RWPE2 (cell line): ENCODE measurements around the gene EIF2A.
"Not testable (repeated sequence)": the region's sequence is repeated elsewhere in the genome, so short reads cannot be mapped to it uniquely, and the experiment has no call there.

Source experiments
- ATAC-seq: fragments of 200-7000 bp; cut with Tn5 transposase; 3 replicates; pipeline ENCODE4 v1.9.1; 2021; ENCODE audit warnings: low read depth
- DNase-seq: peaks from one replicate; pipeline ENCODE4 v3.0.0-alpha.2; 2020; ENCODE audit warnings: low spot score
- H3K27ac ChIP-seq: fragments of 450-650 bp; 2 replicates; pipeline ENCODE4 v1.5.1; 2017; ENCODE audit warnings: mild to moderate bottlenecking; ENCODE audit not compliant: poor library complexity, severe bottlenecking
- H3K27me3 ChIP-seq: fragments of 250-450 bp; sonication (Bioruptor Pico); 2 replicates; pipeline ENCODE4 v1.5.1; 2021; ENCODE audit warnings: mild to moderate bottlenecking, moderate library complexity; ENCODE audit not compliant: insufficient read depth, poor library complexity, severe bottlenecking
- H3K36me3 ChIP-seq: fragments of 250-450 bp; sonication (Bioruptor Pico); 2 replicates; pipeline ENCODE4 v1.5.1; 2020; ENCODE audit warnings: low read depth, mild to moderate bottlenecking, moderate library complexity
- H3K4me1 ChIP-seq: fragments of 250-450 bp; sonication (Bioruptor Pico); 2 replicates; pipeline ENCODE4 v1.5.1; 2021; ENCODE audit warnings: mild to moderate bottlenecking, moderate library complexity; ENCODE audit not compliant: insufficient read depth, poor library complexity, severe bottlenecking
- H3K4me3 ChIP-seq: fragments of 250-450 bp; sonication (Bioruptor Pico); 2 replicates; pipeline ENCODE4 v1.5.1; 2021; ENCODE audit warnings: mild to moderate bottlenecking, moderate library complexity; ENCODE audit not compliant: severe bottlenecking
- H3K9me3 ChIP-seq: fragments of 250-450 bp; sonication (Bioruptor Pico); 2 replicates; pipeline ENCODE4 v1.5.1; 2021; ENCODE audit warnings: mild to moderate bottlenecking, moderate library complexity; ENCODE audit not compliant: severe bottlenecking
- CTCF ChIP-seq: fragments of 450-650 bp; IDR thresholded peaks from one replicate; pipeline ENCODE4 v1.5.1; 2017; ENCODE audit warnings: mild to moderate bottlenecking, moderate library complexity; ENCODE audit not compliant: poor library complexity, severe bottlenecking

Gene EIF2A

GRCh38 chr3:150546226-150547044, at the start of gene EIF2A, which contains the start of gene SERP1:
EIF2A (plus strand) TSS chr3:150546787; CDS start chr3:150546803, 16 bp downstream.
SERP1 (minus strand) TSS chr3:150546496; CDS start chr3:150546135, 361 bp downstream.
- Histone ChIP-seq H3K27me3 (no peaks in the 10 kb centered on the region), H3K9me3 (no peaks in the 10 kb centered on the region), H3K4me1 (peaks cover 13% of the 10 kb centered on the region), H3K4me3 (peak within 1 kb of the TSS; percentile 83), H3K36me3 (peaks cover 68% of the 10 kb centered on the region), H3K27ac (peak within 1 kb of the TSS; percentile 71)
- TF ChIP-seq CTCF = no peak
- ATAC-seq (peak; percentile 93), DNase-seq (peak; percentile 98)

DNA sequence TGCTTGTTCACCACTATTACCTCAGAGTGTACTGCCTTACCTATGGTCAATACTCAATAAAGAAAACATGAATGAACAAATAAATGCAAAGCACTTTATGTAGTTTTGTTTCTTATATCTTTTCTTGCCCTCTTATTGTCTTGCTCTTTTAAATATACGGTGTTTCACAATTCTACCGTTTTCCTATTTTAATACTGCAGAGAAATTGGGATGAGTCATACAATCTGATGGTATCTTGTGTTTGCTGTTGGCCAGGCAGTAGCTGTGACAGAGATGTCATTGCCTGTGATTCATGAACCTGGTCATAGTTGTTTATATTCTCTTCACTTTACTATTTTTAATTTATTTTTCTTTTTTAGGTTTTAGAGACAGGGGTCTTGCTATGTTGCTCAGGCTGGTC, 48.6 kb upstream of the EIF2A start:
- H3K27ac ChIP-seq = no peak overlapping the region
- peaks cover 14% of the 10 kb centered on the region for H3K4me1 ChIP-seq
- no peak for TF ChIP-seq CTCF
- no peaks in the 10 kb centered on the region for H3K27me3 ChIP-seq
- peak; percentile 61; the same call in 2 of the 3 replicates for ATAC-seq
- no peak for DNase-seq
- no peak overlapping the region for H3K4me3 ChIP-seq
- H3K36me3 ChIP-seq = no peaks in the 10 kb centered on the region
- H3K9me3 ChIP-seq = no peaks in the 10 kb centered on the region

DNA sequence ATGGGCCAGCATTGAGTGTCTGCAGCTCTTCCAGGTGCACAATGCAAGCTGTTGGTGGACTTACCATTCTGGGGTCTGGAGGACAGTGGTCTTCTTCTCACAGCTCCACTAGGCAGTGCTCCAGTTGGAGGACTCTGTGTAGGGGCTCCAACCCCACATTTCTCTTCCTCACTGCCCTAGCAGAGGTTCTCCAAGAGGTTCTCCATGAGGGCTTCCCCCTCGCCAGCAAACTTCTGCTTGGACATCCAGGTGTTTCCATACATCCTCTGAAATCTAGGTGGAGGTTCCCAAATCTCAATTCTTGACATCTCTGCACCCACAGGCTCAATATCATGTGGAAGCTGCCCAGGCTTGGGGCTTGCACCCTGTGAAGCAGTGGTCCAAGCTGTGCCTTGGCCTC, 45.6 kb upstream of the EIF2A start:
- not testable (repeated sequence) for H3K4me3 ChIP-seq, H3K27me3 ChIP-seq, DNase-seq, ATAC-seq, H3K4me1 ChIP-seq, H3K27ac ChIP-seq, H3K36me3 ChIP-seq, H3K9me3 ChIP-seq

DNA sequence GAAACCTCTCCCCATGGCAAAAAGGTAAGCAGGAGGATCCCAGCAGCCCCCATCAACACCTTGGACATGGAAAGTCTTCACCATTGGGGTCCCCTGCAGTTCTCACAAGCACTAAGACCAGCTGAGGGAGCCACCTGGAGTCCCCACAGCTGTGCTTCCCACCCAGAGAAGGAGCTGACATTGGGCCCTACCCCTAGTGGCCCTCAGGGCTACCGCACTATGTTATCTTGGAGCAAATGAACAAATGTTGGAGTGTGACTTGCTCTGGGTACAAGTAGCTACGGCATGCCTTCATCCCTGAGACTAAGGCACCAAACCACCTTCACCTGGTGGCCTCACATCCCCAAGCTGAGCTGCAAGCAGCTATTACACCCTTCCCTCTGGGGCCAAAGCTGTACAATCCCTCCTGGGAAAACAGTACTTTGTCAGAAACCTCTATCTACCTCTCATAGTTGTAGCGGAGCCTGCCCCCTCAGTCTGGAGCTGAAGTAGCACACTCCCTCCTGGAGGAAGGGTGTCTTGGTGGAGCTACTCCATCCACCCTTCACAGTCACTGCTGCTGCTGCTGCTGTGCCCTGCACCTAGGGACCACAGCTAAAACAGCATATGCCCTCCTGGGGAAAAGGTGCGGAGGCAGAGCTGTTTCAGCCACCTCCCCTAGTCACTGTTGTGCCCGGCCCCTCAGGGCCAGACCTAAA, 43.0 kb upstream of the EIF2A start:
- no peak overlapping the region for H3K4me3 ChIP-seq
- no peak overlapping the region for H3K27ac ChIP-seq
- no peaks in the 10 kb centered on the region for H3K27me3 ChIP-seq
- DNase-seq (no peak), ATAC-seq (no peak)
- H3K4me1 ChIP-seq = peaks cover 3% of the 10 kb centered on the region
- H3K9me3 ChIP-seq = no peaks in the 10 kb centered on the region
- no peaks in the 10 kb centered on the region for H3K36me3 ChIP-seq
- TF ChIP-seq CTCF = no peak

DNA sequence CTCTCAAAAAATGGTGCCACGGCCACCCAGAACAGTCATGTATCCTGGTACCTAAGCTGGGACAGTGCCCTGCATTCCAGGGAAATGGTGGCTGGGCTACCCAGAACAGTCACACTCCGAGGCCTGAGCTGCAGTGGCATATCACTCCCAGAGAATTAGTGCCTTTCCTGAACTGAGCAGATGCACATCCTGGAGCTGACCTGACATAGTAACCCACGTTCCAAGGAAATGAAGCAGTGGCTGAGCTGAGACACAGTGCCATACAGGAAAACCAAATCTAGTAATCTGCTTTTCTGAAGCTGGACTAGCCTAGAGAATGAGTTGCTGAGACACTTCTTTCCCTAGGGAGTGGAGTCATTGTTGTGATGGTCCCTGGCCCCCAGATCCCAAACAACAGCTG, 42.1 kb upstream of the EIF2A start:
- H3K9me3 ChIP-seq = no peaks in the 10 kb centered on the region
- TF ChIP-seq CTCF = no peak

More for the DNA sequence above, 42.1 kb upstream of the EIF2A start:
- Histone ChIP-seq H3K27me3 (no peaks in the 10 kb centered on the region), H3K36me3 (no peaks in the 10 kb centered on the region), H3K27ac (no peak overlapping the region), H3K4me1 (peaks cover 4% of the 10 kb centered on the region), H3K4me3 (no peak overlapping the region)
- DNase-seq (no peak), ATAC-seq (no peak)
